ENCODE results near the gene TMEM59.

The TMEM59 gene

GRCh38 chr1:54094001-54094729 is 41.2 kb upstream of the TMEM59 start:
- Histone ChIP-seq H3K4me3 (ENCODE audit: insufficient read depth, low read length, poor library complexity, severe bottlenecking) (no peak overlapping the region), H3K9me3 (ENCODE audit: insufficient read depth, low read length) (no peaks in the 10 kb centered on the region), H2AFZ (ENCODE audit: low read depth, low read length, severe bottlenecking) (no peak overlapping the region), H3F3A (ENCODE audit: insufficient read depth) (no peaks in the 10 kb centered on the region), H3K4me2 (ENCODE audit: low read depth, low read length, poor library complexity, severe bottlenecking) (no peak overlapping the region), H3K79me2 (ENCODE audit: insufficient read depth, low read length) (no peaks in the 10 kb centered on the region), H3K9ac (ENCODE audit: low read length) (no peak overlapping the region), H3K27ac (ENCODE audit: low read depth, low read length) (no peak overlapping the region), H3K9me2 (replicated peaks; ENCODE audit: insufficient read depth, low read length) (no peaks in the 10 kb centered on the region), H3K27me3 (ENCODE audit: low read length) (no peaks in the 10 kb centered on the region), H3K36me3 (ENCODE audit: low read length) (peaks cover 12% of the 10 kb centered on the region; the same call in 1 of the 2 replicates), H4K20me1 (ENCODE audit: low read depth, low read length) (no peaks in the 10 kb centered on the region)
- TF ChIP-seq EZH2phosphoT487 (conservative IDR thresholded peaks at IDR 0.05; ENCODE audit: low read length) (no peak), CTCF (IDR thresholded peaks at IDR 0.05; ENCODE audit: insufficient read depth, low read length, poor library complexity, severe bottlenecking) (no peak)

- no peak overlapping the region for H3K4me3 ChIP-seq (ENCODE audit: insufficient read depth, low read length, poor library complexity, severe bottlenecking)
- no peaks in the 10 kb centered on the region for H3K9me2 ChIP-seq (replicated peaks; ENCODE audit: insufficient read depth, low read length)
- no peaks in the 10 kb centered on the region for H4K20me1 ChIP-seq (ENCODE audit: low read depth, low read length)
- H3K4me2 ChIP-seq (ENCODE audit: low read depth, low read length, poor library complexity, severe bottlenecking): no peak overlapping the region
- no peaks in the 10 kb centered on the region for H3K27me3 ChIP-seq (ENCODE audit: low read length)
- H3F3A ChIP-seq (ENCODE audit: insufficient read depth): no peaks in the 10 kb centered on the region
- H3K27ac ChIP-seq (ENCODE audit: low read depth, low read length): no peak overlapping the region
- no peak overlapping the region for H2AFZ ChIP-seq (ENCODE audit: low read depth, low read length, severe bottlenecking)
- H3K36me3 ChIP-seq (ENCODE audit: low read length): peaks cover 14% of the 10 kb centered on the region; the same call in 1 of the 2 replicates
- H3K79me2 ChIP-seq (ENCODE audit: insufficient read depth, low read length): no peaks in the 10 kb centered on the region
- no peak for TF ChIP-seq CTCF (IDR thresholded peaks at IDR 0.05; ENCODE audit: insufficient read depth, low read length, poor library complexity, severe bottlenecking)
- no peak overlapping the region for H3K9ac ChIP-seq (ENCODE audit: low read length)
- no peaks in the 10 kb centered on the region for H3K9me3 ChIP-seq (ENCODE audit: insufficient read depth, low read length)
Observed at GRCh38 chr1:54091666-54092065, 38.7 kb upstream of the TMEM59 start.

DNA sequence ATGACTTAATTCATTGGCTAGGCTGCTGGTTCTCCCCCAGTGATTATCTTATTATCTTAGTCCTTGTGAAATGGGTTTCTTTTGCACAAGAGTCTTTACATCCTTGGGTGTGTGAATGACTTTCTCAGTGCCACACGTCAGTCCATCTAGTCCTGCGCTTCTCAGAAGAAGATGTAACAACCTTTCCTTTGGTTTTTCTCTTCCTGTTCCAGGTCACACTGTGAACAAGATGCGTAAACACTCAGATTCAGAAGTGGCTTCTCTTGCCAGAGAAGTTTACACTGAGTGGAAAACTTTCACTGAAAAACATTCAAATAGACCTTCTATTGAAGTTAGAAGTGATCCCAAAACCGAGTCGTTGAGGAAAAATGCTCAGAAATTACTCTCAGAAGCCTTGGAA is 35.4 kb upstream of the TMEM59 start:
- Histone ChIP-seq H3K9me2 (replicated peaks; ENCODE audit: insufficient read depth, low read length) (no peaks in the 10 kb centered on the region), H3K4me3 (ENCODE audit: insufficient read depth, low read length, poor library complexity, severe bottlenecking) (no peak overlapping the region), H2AFZ (ENCODE audit: low read depth, low read length, severe bottlenecking) (no peak overlapping the region), H3K27me3 (ENCODE audit: low read length) (no peaks in the 10 kb centered on the region), H3F3A (ENCODE audit: insufficient read depth) (no peaks in the 10 kb centered on the region), H3K4me2 (ENCODE audit: low read depth, low read length, poor library complexity, severe bottlenecking) (no peak overlapping the region), H3K36me3 (ENCODE audit: low read length) (peaks cover 14% of the 10 kb centered on the region; the same call in 1 of the 2 replicates), H4K20me1 (ENCODE audit: low read depth, low read length) (no peaks in the 10 kb centered on the region), H3K9me3 (ENCODE audit: insufficient read depth, low read length) (no peaks in the 10 kb centered on the region), H3K79me2 (ENCODE audit: insufficient read depth, low read length) (no peaks in the 10 kb centered on the region), H3K27ac (ENCODE audit: low read depth, low read length) (no peak overlapping the region), H3K9ac (ENCODE audit: low read length) (no peak overlapping the region)
- TF ChIP-seq CTCF (IDR thresholded peaks at IDR 0.05; ENCODE audit: insufficient read depth, low read length, poor library complexity, severe bottlenecking) (no peak), EZH2phosphoT487 (conservative IDR thresholded peaks at IDR 0.05; ENCODE audit: low read length) (no peak)
